NCI-H524 treated with DMSO at 0.1 percent for 48 hours (cell line): ENCODE results near the gene TBCC.
"Not testable (repeated sequence)": the region's sequence is repeated elsewhere in the genome, so short reads cannot be mapped to it uniquely, and the experiment has no call there.

Source experiments
- DNase-seq: peaks from one replicate; lab custom pipeline; 2025; lab: John Stamatoyannopoulos, UW

The TBCC gene

DNA sequence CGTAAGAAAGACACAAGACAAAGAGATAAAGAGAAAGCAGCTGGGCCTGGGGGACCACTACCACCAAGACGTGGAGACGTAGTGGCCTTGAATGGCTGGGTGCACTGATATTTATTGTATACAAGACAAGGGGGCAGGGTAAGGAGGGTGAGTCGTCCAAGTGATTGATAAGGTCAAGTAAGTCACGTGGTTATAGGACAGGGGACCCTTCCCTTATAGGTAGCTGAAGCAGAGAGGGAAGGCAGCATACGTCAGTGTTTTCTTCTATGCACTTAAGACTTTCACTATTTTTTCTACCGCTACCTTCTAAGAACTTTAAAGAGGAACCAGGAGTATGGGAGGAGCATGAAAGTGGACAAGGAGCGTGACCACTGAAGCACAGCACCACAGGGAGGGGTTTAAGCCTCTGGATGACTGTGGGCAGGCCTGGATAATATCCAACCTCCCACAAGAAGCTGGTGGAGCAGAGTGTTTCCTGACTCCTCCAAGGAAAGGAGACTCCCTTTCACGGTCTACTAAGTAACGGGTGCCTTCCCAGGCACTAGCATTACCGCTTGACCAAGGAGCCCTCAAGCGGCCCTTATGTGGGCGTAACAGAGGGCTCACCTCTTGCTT, 11.9 kb downstream of the TBCC start:
- not testable (repeated sequence) for DNase-seq

DNA sequence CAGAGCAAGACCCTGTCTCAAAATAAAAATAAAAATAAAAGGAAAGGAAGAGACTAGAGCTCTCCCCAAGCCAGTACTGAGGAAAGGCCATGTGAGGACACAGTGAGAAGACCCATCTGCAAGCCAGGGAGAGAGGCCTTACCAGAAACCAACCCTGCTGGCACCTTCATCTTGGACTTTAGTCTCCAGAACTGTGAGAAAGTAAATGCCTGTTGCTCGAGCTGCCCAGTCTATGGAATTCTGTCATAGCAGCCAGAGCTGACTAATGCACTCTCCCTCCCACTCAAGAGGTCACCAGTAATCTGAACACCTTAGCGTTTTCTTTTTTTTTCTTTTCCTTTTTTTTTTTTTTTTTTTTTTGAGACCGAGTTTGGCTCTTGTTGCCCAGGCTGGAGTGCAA, 16.2 kb downstream of the TBCC start:
- DNase-seq, result no peak

GRCh38 chr6:42727627-42728026, 18.3 kb downstream of the TBCC start:
- DNase-seq, result peak; percentile 32

- no peak for DNase-seq
Measured at GRCh38 chr6:42727087-42727611, 18.8 kb downstream of the TBCC start.

DNA sequence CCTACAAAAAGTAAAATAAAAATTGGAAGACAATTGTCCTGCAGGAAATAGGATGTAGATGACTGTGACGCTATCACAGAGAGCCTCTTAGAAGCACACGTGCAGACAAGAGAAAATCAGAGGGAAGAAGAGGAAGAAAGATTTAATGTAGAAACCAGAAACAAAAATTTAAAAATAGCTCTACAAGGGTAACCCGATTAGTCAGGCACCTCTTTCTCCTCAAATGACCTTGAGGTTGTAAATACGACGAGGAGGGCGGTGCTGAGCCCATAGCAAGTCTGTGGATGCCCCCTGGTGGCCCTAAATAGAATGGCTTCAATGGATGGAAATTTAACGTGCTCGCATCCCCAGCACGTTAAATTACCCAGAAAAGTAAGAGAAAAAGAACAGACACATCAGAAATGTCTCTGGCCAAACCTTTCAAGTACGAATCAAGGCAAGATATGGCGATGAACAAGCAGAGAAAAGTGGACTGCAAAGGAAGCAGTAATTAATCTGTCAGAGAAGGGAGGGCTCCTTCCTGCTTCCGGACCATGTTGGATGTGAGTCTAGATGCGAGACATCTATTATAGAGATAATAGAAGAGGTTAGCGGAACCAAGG, 19.3 kb downstream of the TBCC start:
- peak; percentile 28 for DNase-seq

DNA sequence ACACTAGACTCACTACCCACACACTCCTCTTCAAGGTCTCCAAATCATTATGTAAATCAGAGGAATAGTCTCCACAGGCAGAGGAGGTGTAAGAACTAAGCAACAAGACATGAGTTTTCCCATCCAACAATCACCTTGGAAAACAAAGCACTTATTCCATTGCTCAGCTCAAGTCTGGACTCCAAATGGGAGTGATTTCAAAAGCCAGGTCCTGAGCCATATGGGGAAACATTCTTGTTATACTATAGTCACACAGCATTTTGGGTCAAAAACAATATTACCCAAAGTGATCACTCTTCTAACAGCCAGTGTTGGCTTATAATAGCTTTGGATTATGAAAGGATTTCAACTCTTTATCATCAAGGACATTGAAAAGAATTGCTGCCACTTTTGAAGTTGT, 19.9 kb downstream of the TBCC start:
- no peak for DNase-seq

DNA sequence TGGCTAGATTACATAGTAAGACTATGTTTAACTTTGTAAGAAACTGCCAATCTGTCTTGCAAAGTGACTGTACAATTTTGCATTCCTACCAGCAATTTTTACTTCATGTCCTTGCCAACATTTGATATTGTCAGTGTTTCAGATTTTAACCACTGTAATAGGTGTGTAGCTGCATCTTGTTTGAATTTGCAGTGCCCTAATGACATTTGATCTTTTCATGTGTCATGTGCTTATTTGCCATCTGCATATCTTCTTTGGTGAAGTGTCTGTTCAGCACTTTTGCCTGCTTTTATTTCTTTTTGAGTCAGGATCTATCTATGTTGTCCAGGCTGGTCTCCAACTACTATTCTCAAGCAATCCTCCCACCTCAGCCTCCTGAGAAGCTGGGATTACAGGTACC, 21.1 kb downstream of the TBCC start:
- DNase-seq, result no peak

DNA sequence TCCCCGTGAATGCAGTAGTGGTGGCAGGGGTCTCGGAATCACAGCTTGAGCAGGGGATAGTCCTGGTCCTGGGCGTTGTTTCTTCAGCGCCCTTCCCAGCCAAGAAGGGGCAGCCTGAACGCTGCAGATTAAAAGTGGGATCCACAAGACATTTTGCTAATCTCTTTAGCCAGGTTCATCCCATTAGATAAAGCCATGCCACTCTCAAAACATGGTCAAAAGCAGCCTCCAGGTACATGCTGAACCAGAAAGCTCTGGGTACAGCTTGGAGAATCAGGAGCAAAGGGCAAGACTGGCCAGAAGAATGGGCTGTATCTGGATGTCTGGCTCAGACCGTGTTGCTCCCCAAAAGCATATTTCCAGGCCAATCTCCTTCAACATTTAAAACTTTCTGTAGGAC, 23.4 kb downstream of the TBCC start, which contains the start of gene PRPH2:
TSS of gene PRPH2 (minus strand) at position 101 of the 400 bp plus-strand sequence. CDS start 263 bp downstream, outside the sequence.
- no peak for DNase-seq

DNA sequence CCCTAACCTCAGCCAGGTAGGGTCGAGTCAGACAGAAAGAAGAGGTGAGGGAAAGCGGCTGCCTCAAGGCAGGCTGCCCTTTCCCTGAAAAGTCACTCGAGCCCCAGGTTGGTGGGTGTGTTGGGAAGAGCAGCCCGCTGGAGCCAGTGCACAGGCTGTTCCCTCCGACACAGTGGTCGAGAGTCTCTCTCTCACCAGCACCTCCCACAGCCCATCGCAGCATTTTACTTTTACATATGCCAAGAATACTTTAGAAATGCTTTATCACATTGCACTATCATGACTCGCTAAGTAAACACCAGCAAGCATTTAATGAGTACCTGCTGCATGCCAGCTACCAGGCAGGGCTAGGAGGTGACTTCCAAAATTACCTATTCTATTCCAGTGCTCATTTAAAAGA, 25.2 kb downstream of the TBCC start:
- no peak for DNase-seq

DNA sequence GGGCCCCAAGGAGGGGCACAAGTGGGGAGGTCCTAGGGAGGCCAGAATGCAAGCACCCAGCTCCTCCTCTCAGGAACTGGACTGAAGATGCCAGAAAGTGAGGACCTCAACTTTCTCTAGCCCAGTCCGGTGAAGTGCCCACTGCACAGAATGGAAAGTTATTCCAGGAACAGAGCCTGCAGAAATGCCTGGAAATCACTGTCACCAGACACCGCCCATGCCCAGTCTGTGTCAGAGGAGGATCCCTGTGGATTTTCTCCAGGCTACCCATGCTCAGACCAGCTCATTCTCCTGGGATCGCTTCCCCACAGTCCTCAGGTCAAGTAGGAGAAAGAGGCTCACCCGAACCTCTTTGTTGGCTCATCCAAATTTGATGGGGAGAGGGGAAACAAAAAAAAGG, 30.0 kb downstream of the TBCC start:
- DNase-seq, result no peak

DNA sequence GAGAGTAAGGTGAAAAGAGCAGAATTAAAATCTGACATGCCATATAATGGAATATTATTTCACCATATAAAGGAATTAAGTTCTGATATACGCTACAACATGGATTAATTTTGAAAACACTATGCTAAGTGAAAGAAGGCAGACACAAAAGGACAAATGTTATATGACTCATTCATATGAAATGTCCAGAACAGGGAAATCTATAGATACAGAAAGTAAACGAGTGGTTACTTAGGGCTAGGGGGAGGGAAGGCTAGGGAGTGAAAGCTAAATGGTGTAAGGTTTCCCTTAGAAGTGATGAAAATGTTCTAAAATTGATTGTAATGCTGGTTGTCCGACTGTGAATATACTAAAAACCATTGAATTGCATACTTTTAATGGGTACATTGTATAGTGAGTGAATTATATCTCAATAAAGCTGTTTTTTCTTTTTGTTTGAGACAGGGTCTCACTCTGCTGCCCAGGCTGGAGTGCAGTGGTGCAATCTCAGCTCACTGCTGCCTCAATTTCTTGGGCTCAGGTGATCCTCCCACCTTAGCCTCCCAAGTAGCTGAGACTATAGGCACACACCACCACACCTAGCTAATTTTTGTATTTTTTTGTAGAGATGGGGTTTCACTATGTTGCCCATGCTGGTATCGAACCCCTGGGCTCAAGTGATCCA, 31.7 kb downstream of the TBCC start:
- no peak for DNase-seq

DNA sequence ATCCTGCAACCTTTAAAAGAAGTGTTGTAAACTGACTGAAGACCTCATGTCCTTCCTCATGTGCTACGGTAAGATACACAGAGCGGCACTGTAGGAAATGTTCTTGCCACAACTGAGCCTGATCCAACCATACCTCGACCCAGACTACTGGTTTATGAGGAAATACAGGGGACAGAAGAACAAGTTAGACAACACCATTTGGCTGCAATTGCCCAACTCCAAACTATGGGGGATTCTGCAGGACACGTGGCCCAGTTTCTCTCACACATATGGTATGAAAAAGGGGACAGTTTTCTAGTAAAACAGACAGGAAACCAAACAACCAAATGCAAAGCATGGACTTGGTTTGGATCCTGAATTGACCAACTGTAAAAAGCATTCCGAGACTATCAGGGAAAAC, 34.0 kb downstream of the TBCC start:
- no peak for DNase-seq

GRCh38 chr6:42710316-42710715, 35.6 kb downstream of the TBCC start:
- no peak for DNase-seq

- no peak for DNase-seq
Measured at GRCh38 chr6:42709871-42710270, 36.0 kb downstream of the TBCC start.

DNA sequence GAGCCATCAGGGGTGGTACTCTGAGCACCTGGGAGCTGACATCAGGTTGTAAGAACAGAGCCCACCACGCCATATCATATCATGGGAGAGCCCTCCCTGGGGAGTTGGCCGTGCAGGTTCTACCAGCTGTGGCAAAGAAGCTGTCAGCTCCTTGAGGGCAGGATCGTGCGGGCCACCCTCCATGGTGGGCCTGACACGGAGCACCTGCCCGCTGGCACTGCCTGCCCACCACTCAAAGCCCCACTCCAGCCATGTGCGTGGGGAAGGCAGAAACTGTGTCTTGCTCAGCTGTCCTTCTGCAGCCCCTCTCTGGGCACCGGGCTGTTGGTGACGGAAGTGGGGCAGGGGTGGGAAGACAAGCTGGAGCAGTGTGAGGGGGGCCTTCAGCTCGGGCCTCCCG, 37.8 kb downstream of the TBCC start:
- no peak for DNase-seq

- no peak for DNase-seq
Measured at GRCh38 chr6:42707595-42707994, 38.3 kb downstream of the TBCC start.

GRCh38 chr6:42704937-42705374, 40.9 kb downstream of the TBCC start:
- DNase-seq, result no peak

GRCh38 chr6:42704251-42704936, 41.5 kb downstream of the TBCC start:
- DNase-seq, result no peak

GRCh38 chr6:42702786-42703185, 43.1 kb downstream of the TBCC start:
- DNase-seq, result not testable (repeated sequence)

- no peak for DNase-seq
Measured at GRCh38 chr6:42702200-42702599, 43.7 kb downstream of the TBCC start.

GRCh38 chr6:42698217-42698616, 47.7 kb downstream of the TBCC start:
- no peak for DNase-seq

GRCh38 chr6:42697268-42697655, 48.6 kb downstream of the TBCC start:
- DNase-seq, result no peak
